Naive B cell (primary cell): Measurements from ENCODE around the gene ANO2. TPM values are rescaled to one million over a fixed set of nuclear protein-coding genes. Genes with fewer than 3 reads are reported as not detected.

Source experiments
- ATAC-seq, 2 donors: fragments of 150-1000 bp; cut with Tn5 transposase; 2 replicates each; pipeline ENCODE4 v1.10.0; 2021; ENCODE audit warnings: low read depth in 2 of 2, mild to moderate bottlenecking in 2 of 2, moderate library complexity in 2 of 2
- DNase-seq: peaks from one replicate; pipeline ENCODE4 v3.0.0; 2022
- H3K27ac Mint-ChIP-seq, 6 donors: one replicate each; pipeline ENCODE4 v1.8.0; 2020 to 2022; ENCODE audit warnings: mild to moderate bottlenecking in 6 of 6, mixed read lengths in 6 of 6, moderate library complexity in 5 of 6, inconsistent platforms in 2 of 6
- H3K27me3 Mint-ChIP-seq, 3 donors: one replicate each; pipeline ENCODE4 v1.8.0; 2021 to 2022; ENCODE audit warnings: mixed read lengths in 3 of 3, mild to moderate bottlenecking in 1 of 3
- H3K36me3 Mint-ChIP-seq, 2 donors: one replicate each; pipeline ENCODE4 v1.8.0; 2020 to 2022; ENCODE audit warnings: mixed read lengths in 2 of 2, inconsistent platforms in 1 of 2, mild to moderate bottlenecking in 1 of 2
- H3K4me1 Mint-ChIP-seq, 3 donors: one replicate each; pipeline ENCODE4 v1.8.0; 2020 to 2022; ENCODE audit warnings: mixed read lengths in 3 of 3, inconsistent platforms in 1 of 3, mild to moderate bottlenecking in 1 of 3, moderate library complexity in 1 of 3
- H3K4me3 Mint-ChIP-seq, 8 donors: one replicate each; pipeline ENCODE4 v1.8.0; 2020 to 2022; ENCODE audit warnings: mild to moderate bottlenecking in 8 of 8, mixed read lengths in 8 of 8, moderate library complexity in 8 of 8, inconsistent platforms in 2 of 8
- H3K9me3 Mint-ChIP-seq, 7 donors: one replicate each; pipeline ENCODE4 v1.8.0; 2020 to 2022; ENCODE audit warnings: mixed read lengths in 7 of 7, mild to moderate bottlenecking in 5 of 7, inconsistent platforms in 2 of 7, moderate library complexity in 1 of 7
- polyA plus RNA-seq, 6 donors: library from polyadenylated mRNA; unstranded; fragments of 300-500 nt; fragmentation: Illumina TruSeq; gene quantifications; one replicate each; pipeline ENCODE4 v1.2.3, GENCODE V29; 2021; ENCODE audit warnings: low read depth in 6 of 6

ANO2 gene
- polyA plus RNA-seq, 6 donors from 2014 or later = not detected

- H3K27ac Mint-ChIP-seq = peak overlapping the region in 1 of 6 donors; percentile 10
- ATAC-seq (no peak), DNase-seq (no peak)
- peaks cover 0 to 13% (median 0%) of the 10 kb centered on the region in 3 donors for H3K27me3 Mint-ChIP-seq
- H3K4me1 Mint-ChIP-seq = no peaks in the 10 kb centered on the region
- H3K36me3 Mint-ChIP-seq = no peaks in the 10 kb centered on the region
- no peaks in the 10 kb centered on the region for H3K9me3 Mint-ChIP-seq
- no peak overlapping the region for H3K4me3 Mint-ChIP-seq
Measured at GRCh38 chr12:5807090-5807414, 138.0 kb downstream of the ANO2 start.

GRCh38 chr12:5806371-5807089 is 138.5 kb downstream of the ANO2 start:
- ATAC-seq (no peak), DNase-seq (no peak)
- Mint-ChIP-seq H3K4me1 (no peaks in the 10 kb centered on the region), H3K9me3 (no peaks in the 10 kb centered on the region), H3K27me3 (peaks cover 0 to 13% (median 0%) of the 10 kb centered on the region in 3 donors), H3K27ac (peak overlapping the region in 1 of 6 donors; percentile 10), H3K36me3 (no peaks in the 10 kb centered on the region), H3K4me3 (no peak overlapping the region)

GRCh38 chr12:5803532-5803931 is 141.5 kb downstream of the ANO2 start:
- DNase-seq (no peak), ATAC-seq (no peak)
- Mint-ChIP-seq H3K27me3 (peaks cover 0 to 21% (median 0%) of the 10 kb centered on the region in 3 donors), H3K9me3 (no peaks in the 10 kb centered on the region), H3K4me3 (no peak overlapping the region), H3K36me3 (no peaks in the 10 kb centered on the region), H3K27ac (no peak overlapping the region), H3K4me1 (no peaks in the 10 kb centered on the region)

- no peaks in the 10 kb centered on the region for H3K9me3 Mint-ChIP-seq
- no peaks in the 10 kb centered on the region for H3K4me1 Mint-ChIP-seq
- H3K4me3 Mint-ChIP-seq = no peak overlapping the region
- no peak overlapping the region for H3K27ac Mint-ChIP-seq
- ATAC-seq = no peak
- no peak for DNase-seq
- no peaks in the 10 kb centered on the region for H3K36me3 Mint-ChIP-seq
- H3K27me3 Mint-ChIP-seq = peaks cover 0 to 16% (median 0%) of the 10 kb centered on the region in 3 donors
Measured at GRCh38 chr12:5798242-5799015, 146.6 kb downstream of the ANO2 start.

GRCh38 chr12:5797661-5798060 is 147.4 kb downstream of the ANO2 start:
- no peak for DNase-seq
- Mint-ChIP-seq H3K9me3 (no peaks in the 10 kb centered on the region), H3K4me3 (no peak overlapping the region), H3K4me1 (no peaks in the 10 kb centered on the region), H3K27me3 (peaks cover 0 to 16% (median 0%) of the 10 kb centered on the region in 3 donors), H3K27ac (no peak overlapping the region), H3K36me3 (no peaks in the 10 kb centered on the region)
- ATAC-seq = no peak

GRCh38 chr12:5796959-5797225 is 148.2 kb downstream of the ANO2 start:
- DNase-seq (no peak), ATAC-seq (no peak)
- Mint-ChIP-seq H3K27ac (peak overlapping the region in 1 of 6 donors; percentile 16), H3K4me1 (no peaks in the 10 kb centered on the region), H3K27me3 (peaks cover 0 to 16% (median 6%) of the 10 kb centered on the region in 3 donors), H3K4me3 (no peak overlapping the region), H3K36me3 (no peaks in the 10 kb centered on the region), H3K9me3 (no peaks in the 10 kb centered on the region)

GRCh38 chr12:5796171-5796958 is 148.7 kb downstream of the ANO2 start:
- H3K9me3 Mint-ChIP-seq = no peaks in the 10 kb centered on the region
- no peaks in the 10 kb centered on the region for H3K4me1 Mint-ChIP-seq
- H3K27ac Mint-ChIP-seq = no peak overlapping the region
- no peaks in the 10 kb centered on the region for H3K36me3 Mint-ChIP-seq
- no peak overlapping the region for H3K4me3 Mint-ChIP-seq
- DNase-seq (no peak), ATAC-seq (no peak)
- peaks cover 0 to 16% (median 6%) of the 10 kb centered on the region in 3 donors for H3K27me3 Mint-ChIP-seq

GRCh38 chr12:5794156-5794555 is 150.9 kb downstream of the ANO2 start:
- no peaks in the 10 kb centered on the region for H3K36me3 Mint-ChIP-seq
- H3K4me1 Mint-ChIP-seq = no peaks in the 10 kb centered on the region
- H3K9me3 Mint-ChIP-seq = no peaks in the 10 kb centered on the region
- no peak overlapping the region for H3K4me3 Mint-ChIP-seq
- DNase-seq (no peak), ATAC-seq (no peak)
- H3K27me3 Mint-ChIP-seq = peaks cover 6 to 21% (median 12%) of the 10 kb centered on the region in 3 donors
- H3K27ac Mint-ChIP-seq = no peak overlapping the region

GRCh38 chr12:5792343-5792742 is 152.7 kb downstream of the ANO2 start:
- no peak overlapping the region for H3K4me3 Mint-ChIP-seq
- DNase-seq = no peak
- ATAC-seq = no peak
- H3K36me3 Mint-ChIP-seq = no peaks in the 10 kb centered on the region
- peaks cover 12 to 20% (median 12%) of the 10 kb centered on the region in 3 donors for H3K27me3 Mint-ChIP-seq
- H3K4me1 Mint-ChIP-seq = no peaks in the 10 kb centered on the region
- no peak overlapping the region for H3K27ac Mint-ChIP-seq
- H3K9me3 Mint-ChIP-seq = no peaks in the 10 kb centered on the region

- Mint-ChIP-seq H3K27me3 (peaks cover 12 to 18% (median 15%) of the 10 kb centered on the region in 3 donors), H3K9me3 (peaks cover 0 to 2% (median 0%) of the 10 kb centered on the region in 7 donors), H3K27ac (no peak overlapping the region), H3K36me3 (no peaks in the 10 kb centered on the region), H3K4me1 (no peaks in the 10 kb centered on the region), H3K4me3 (no peak overlapping the region)
- ATAC-seq = no peak
- DNase-seq = no peak
Measured at GRCh38 chr12:5789469-5789968, 155.5 kb downstream of the ANO2 start.

GRCh38 chr12:5787828-5788227 is 157.2 kb downstream of the ANO2 start:
- DNase-seq = no peak
- Mint-ChIP-seq H3K27me3 (peaks cover 12 to 23% (median 18%) of the 10 kb centered on the region in 3 donors), H3K36me3 (no peaks in the 10 kb centered on the region), H3K4me1 (no peaks in the 10 kb centered on the region), H3K9me3 (peaks cover 0 to 2% (median 0%) of the 10 kb centered on the region in 7 donors), H3K27ac (no peak overlapping the region), H3K4me3 (no peak overlapping the region)
- no peak for ATAC-seq

- no peak overlapping the region for H3K4me3 Mint-ChIP-seq
- ATAC-seq (no peak), DNase-seq (no peak)
- no peak overlapping the region for H3K27ac Mint-ChIP-seq
- no peaks in the 10 kb centered on the region for H3K4me1 Mint-ChIP-seq
- H3K9me3 Mint-ChIP-seq = peaks cover 0 to 2% (median 0%) of the 10 kb centered on the region in 7 donors
- no peaks in the 10 kb centered on the region for H3K36me3 Mint-ChIP-seq
- peaks cover 6 to 19% (median 11%) of the 10 kb centered on the region in 3 donors for H3K27me3 Mint-ChIP-seq
Measured at GRCh38 chr12:5785601-5786000, 159.5 kb downstream of the ANO2 start.

- Mint-ChIP-seq H3K27ac (no peak overlapping the region), H3K9me3 (peaks cover 0 to 2% (median 0%) of the 10 kb centered on the region in 7 donors), H3K4me1 (no peaks in the 10 kb centered on the region), H3K36me3 (no peaks in the 10 kb centered on the region), H3K27me3 (peaks cover 0 to 11% (median 9%) of the 10 kb centered on the region in 3 donors), H3K4me3 (peak overlapping the region in 1 of 8 donors; percentile 30)
- DNase-seq (no peak), ATAC-seq (no peak)
Measured at GRCh38 chr12:5784462-5785130, 160.5 kb downstream of the ANO2 start.
